Pancreas (tissue), 10 donors: ENCODE measurements around the gene DIPK2B. TPM values are rescaled to one million over a fixed set of nuclear protein-coding genes. Genes with fewer than 3 reads are reported as not detected.

Experiments used
- ATAC-seq, 4 donors: fragments of 200-7000 bp; cut with Tn5 transposase; one replicate each; pipeline versions ENCODE4 v1.8.0 to v1.9.1; 2020; ENCODE audit warnings: mild to moderate bottlenecking in 4 of 4, moderate library complexity in 4 of 4
- DNase-seq, 6 donors: peaks; one replicate each; pipeline ENCODE4 v3.0.0-alpha.2; 2020
- FAIRE-seq: peaks from 2 replicates; lab custom pipeline; 2012; peaks lifted over from hg19 to GRCh38; lab: Jason Lieb, UNC
- H3K27ac ChIP-seq, 4 donors: fragments of 200-600 bp; sonication (generic); 1 replicate in 3 of 4; 2 replicates in 1 of 4; pipeline versions ENCODE4 v1.5.0 to v1.8.0; 2020
- H3K27me3 ChIP-seq, 4 donors: fragments of 200-600 bp; one replicate each; pipeline ENCODE4 v1.8.0; 2021
- H3K36me3 ChIP-seq, 3 donors: fragments of 200-600 bp; sonication (generic) in 1 of 3; one replicate each; pipeline versions ENCODE4 v1.5.0 to v1.8.0; 2020 to 2021
- H3K4me1 ChIP-seq, 3 donors: fragments of 200-600 bp; one replicate each; pipeline ENCODE4 v1.8.0; 2021
- H3K4me3 ChIP-seq, 4 donors: fragments of 200-600 bp; sonication (generic) in 2 of 4; one replicate each; pipeline versions ENCODE4 v1.5.0 to v1.8.0; 2020 to 2021
- H3K9me3 ChIP-seq, 4 donors: fragments of 200-600 bp; one replicate each; pipeline ENCODE4 v1.8.0; 2021
- WGBS, 2 donors: extraction: QIAGEN DNeasy Blood & Tissue Kit; methylation state at CpG; one replicate each; pipeline ENCODE4 v1.1.7; 2013; 5-methylcytosine and 5-hydroxymethylcytosine counted together
- intact Hi-C, 3 donors: fragments of 100-400 bp; cut with DNase I; formaldehyde crosslinking; loops; one replicate each; pipeline versions ENCODE4 v1.11.1 to v1.14.2; 2022
- polyA plus RNA-seq, 2 donors: library from polyadenylated mRNA; stranded (reverse); fragments of 200-250 nt; gene quantifications; one replicate each; pipeline ENCODE4 v1.2.3, GENCODE V29; 2013
- total RNA-seq, 6 donors: library from RNA; stranded (reverse); fragmentation: NEBNext Ultra II Directional in 4 of 6; extraction: Animal tissue kit (Norgen Biotek cat#: 25700) in 4 of 6; gene quantifications; one replicate each; pipeline versions ENCODE4 v1.2.1 to v1.2.4, GENCODE V29; 2021 to 2023
- TF ChIP-seq, protein P1 (sequence below), 4 donors: fragments of 200-600 bp; sonication (generic) in 3 of 4; IDR thresholded peaks; one replicate each; pipeline versions ENCODE4 v1.5.0 to v1.8.0; 2021; ENCODE audit warnings: antibody characterized with exemption in 4 of 4
- donor health status: healthy with polysubstance abuse.
- donor health status: DM: no; HTN: no; CAD: no; lungs with moderate emphysema.
- donor health status: DM: no; HTN: no; CAD: no.
- donor health status: control.
- donor health status: control.
- donor health status: Bipolar disorder and iron deficiency.
- donor health status: DM: yes; HTN: yes; CAD: no.
- donor health status: DM: no; HTN: no; CAD: no.
- donor health status: DM: no; HTN: no; CAD: no.
- donor health status: DM: yes; HTN: yes; CAD: no.

The DIPK2B gene
- total and polyA plus RNA-seq, 8 donors = 1.2 to 23.8 (median 2.4) TPM

DNA sequence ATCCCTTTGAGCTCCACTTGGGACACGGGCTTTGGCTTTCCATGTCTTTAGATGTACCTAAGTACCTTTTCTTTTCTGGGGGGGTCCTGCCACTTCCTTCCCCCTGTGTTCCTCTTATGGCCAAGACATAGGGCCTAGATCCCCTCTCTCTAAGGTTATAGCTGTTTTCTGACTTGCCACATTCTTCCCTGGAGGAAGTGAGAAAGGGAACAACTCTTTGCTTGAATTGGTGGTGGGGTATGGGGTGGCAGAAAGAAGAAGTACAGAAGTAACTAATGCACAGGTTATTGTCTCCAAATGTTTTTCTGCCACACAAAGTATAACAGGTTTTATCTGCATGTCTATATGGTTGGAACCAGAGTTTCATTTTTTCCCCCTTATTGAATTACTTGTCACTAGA lies 29.7 kb upstream of the DIPK2B start:
- H3K27me3 ChIP-seq = peaks cover 0 to 8% (median 0%) of the 10 kb centered on the region in 4 donors
- ATAC-seq (peak in 1 of 4 donors; percentile 46), FAIRE-seq (no peak), DNase-seq (no peak)
- H3K4me3 ChIP-seq = no peak overlapping the region
- no peak overlapping the region for H3K27ac ChIP-seq
- intact Hi-C loops = no loop called here
- TF ChIP-seq, protein P1, sequence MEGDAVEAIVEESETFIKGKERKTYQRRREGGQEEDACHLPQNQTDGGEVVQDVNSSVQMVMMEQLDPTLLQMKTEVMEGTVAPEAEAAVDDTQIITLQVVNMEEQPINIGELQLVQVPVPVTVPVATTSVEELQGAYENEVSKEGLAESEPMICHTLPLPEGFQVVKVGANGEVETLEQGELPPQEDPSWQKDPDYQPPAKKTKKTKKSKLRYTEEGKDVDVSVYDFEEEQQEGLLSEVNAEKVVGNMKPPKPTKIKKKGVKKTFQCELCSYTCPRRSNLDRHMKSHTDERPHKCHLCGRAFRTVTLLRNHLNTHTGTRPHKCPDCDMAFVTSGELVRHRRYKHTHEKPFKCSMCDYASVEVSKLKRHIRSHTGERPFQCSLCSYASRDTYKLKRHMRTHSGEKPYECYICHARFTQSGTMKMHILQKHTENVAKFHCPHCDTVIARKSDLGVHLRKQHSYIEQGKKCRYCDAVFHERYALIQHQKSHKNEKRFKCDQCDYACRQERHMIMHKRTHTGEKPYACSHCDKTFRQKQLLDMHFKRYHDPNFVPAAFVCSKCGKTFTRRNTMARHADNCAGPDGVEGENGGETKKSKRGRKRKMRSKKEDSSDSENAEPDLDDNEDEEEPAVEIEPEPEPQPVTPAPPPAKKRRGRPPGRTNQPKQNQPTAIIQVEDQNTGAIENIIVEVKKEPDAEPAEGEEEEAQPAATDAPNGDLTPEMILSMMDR (IDR thresholded peaks at IDR 0.05) = no peak
- H3K9me3 ChIP-seq = no peaks in the 10 kb centered on the region
- H3K36me3 ChIP-seq = no peaks in the 10 kb centered on the region
- 77 to 79% methylated on average over 1 of the region's 1 CpG for WGBS, 2 donors
- no peaks in the 10 kb centered on the region for H3K4me1 ChIP-seq

DNA sequence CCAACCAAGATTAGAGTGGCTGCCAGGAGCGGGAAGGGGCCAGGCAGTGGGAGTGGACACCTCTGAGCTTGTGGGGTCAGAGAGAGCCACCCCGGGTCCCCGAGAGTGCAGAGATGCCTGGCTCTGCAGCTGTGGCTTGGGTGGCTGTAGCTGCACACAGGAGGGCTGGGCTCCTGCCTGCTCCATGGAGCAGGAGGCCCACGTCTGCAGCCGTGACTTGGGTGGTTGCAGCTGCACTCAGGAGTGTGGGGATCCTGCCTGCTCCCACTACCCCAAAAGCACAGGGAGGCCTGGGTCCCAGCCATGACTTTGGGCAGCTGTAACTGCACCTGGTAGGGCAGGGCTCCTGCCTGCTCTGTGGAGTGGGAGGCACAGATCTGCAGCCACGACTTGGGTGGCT lies 28.7 kb upstream of the DIPK2B start:
- Histone ChIP-seq H3K27me3 (peaks cover 0 to 4% (median 0%) of the 10 kb centered on the region in 4 donors), H3K4me1 (no peaks in the 10 kb centered on the region), H3K36me3 (no peaks in the 10 kb centered on the region), H3K4me3 (no peak overlapping the region), H3K9me3 (no peaks in the 10 kb centered on the region), H3K27ac (no peak overlapping the region)
- WGBS, 2 donors = 57 to 69% methylated on average over 6 of the region's 6 CpGs
- DNase-seq (no peak), ATAC-seq (no peak), FAIRE-seq (no peak)
- TF ChIP-seq, protein P1 (IDR thresholded peaks at IDR 0.05) = no peak
- intact Hi-C loops = no loop called here

DNA sequence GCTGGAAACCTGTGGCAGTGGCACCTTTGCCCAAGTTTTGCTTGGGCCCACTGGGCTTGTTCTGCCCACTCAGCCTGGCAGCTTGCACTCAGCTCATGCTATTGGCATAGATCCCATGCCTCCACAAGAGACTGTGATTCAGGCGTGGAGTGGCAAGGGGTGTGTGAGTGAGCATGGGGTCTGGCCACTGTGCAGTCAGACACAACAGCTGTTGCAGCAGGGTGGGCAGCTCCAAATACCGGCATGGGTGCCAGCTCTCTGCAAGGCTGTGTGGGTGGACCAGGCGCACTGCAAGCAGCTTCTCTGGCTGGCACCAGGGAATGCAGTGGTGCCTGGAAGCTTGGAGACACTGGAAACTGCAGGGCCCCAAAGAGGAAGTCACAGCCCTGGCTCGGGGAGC lies 27.4 kb upstream of the DIPK2B start:
- DNase-seq = no peak
- Histone ChIP-seq H3K4me3 (no peak overlapping the region), H3K4me1 (no peaks in the 10 kb centered on the region), H3K9me3 (no peaks in the 10 kb centered on the region), H3K27ac (no peak overlapping the region), H3K36me3 (no peaks in the 10 kb centered on the region), H3K27me3 (peaks cover 0 to 6% (median 0%) of the 10 kb centered on the region in 4 donors)
- FAIRE-seq = no peak
- intact Hi-C loops = no loop called here
- no peak for ATAC-seq
- 69 to 75% methylated on average over 4 of the region's 4 CpGs for WGBS, 2 donors
- TF ChIP-seq, protein P1 (IDR thresholded peaks at IDR 0.05) = no peak

DNA sequence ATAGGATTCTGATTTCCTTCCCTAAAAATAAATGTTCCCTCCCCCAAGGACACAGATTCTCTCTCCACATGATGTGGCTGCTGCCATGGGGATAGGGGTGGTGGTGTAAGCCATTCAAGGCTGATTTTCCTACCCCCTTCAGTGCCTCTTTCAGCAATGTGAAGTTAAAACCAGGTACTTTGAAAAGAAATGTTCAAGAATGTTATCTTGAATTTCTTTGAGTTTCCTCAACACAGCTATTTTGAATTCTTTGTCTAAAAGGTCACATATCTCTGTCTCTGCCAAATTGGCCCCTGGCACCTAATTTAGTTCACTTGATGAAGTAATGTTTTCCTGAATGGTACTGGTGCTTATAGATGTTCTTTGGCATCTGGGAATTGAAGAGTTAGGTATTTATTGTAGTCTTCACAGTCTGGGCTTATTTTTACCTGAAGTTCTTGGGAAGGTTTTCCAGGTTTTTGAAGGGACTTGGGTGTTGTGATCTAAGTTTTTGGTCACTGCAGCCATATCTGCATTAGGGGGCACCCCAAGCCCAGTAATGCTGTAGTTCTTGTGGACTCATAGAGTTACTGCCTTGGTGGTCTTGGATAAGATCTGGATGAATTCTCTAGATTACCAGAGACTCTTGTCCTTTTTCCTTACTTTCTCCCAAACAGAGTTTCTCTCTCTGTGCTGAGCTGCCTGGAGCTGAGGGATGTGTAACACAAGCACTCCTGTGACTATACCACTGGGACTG lies 7.6 kb upstream of the DIPK2B start:
- TF ChIP-seq, protein P1 (IDR thresholded peaks at IDR 0.05) = no peak

DNA sequence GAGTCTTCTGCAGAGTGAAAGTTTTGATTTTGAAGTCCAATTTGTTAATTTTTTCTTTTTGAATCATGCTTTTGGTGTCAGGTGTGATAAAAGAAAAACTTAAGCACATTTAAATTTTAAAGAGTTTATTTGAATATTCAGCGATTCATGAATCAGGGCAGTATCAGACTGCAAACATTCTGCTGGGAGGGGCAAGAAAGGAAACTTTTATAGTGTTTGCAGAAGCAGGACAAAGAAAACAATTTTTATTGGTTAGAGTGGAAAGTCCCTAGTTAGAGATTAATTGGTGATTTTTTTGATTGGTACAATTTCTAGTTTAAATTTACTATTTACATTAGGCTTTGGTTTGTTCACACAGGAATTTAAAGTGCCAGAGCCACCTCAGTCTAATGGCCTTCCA lies 1.5 kb upstream of the DIPK2B start:
- peak; percentile 81 for FAIRE-seq
- no peak overlapping the region for H3K4me3 ChIP-seq
- peaks cover 0 to 20% (median 0%) of the 10 kb centered on the region in 4 donors for H3K27me3 ChIP-seq
- DNase-seq = no peak
- no peaks in the 10 kb centered on the region for H3K36me3 ChIP-seq
- no peaks in the 10 kb centered on the region for H3K4me1 ChIP-seq
- TF ChIP-seq, protein P1 (IDR thresholded peaks at IDR 0.05) = no peak
- WGBS, 2 donors = 17 to 26% methylated on average over 1 of the region's 1 CpG
- H3K27ac ChIP-seq = no peak overlapping the region
- no peak for ATAC-seq
- intact Hi-C loops = no loop called here
- no peaks in the 10 kb centered on the region for H3K9me3 ChIP-seq

More for the DNA sequence above, 7.6 kb upstream of the DIPK2B start:
- no peak overlapping the region for H3K27ac ChIP-seq
- H3K36me3 ChIP-seq = no peaks in the 10 kb centered on the region
- no peaks in the 10 kb centered on the region for H3K4me1 ChIP-seq
- H3K4me3 ChIP-seq = no peak overlapping the region
- intact Hi-C loops = no loop called here
- no peaks in the 10 kb centered on the region for H3K9me3 ChIP-seq
- peaks cover 0 to 14% (median 4%) of the 10 kb centered on the region in 4 donors for H3K27me3 ChIP-seq
- DNase-seq = no peak
- no peak for ATAC-seq
- no peak for FAIRE-seq
